Activated B cell treated with CpG ODN at 0.5 μM for 24 hours (primary cell): ENCODE data around the gene SLC39A9. TPM values are rescaled to one million over a fixed set of nuclear protein-coding genes. Genes with fewer than 3 reads are reported as not detected.

Source experiments
- ATAC-seq: fragments of 200-7000 bp; cut with Tn5 transposase; one replicate; pipeline ENCODE4 v1.10.0; 2021; ENCODE audit warnings: low read depth, mild to moderate bottlenecking, moderate library complexity
- CTCF ChIA-PET: fragments of 350-600 bp; sonication (Branson Sonifier 250); formaldehyde crosslinking; loops from one replicate; lab custom pipeline; 2021; ENCODE audit warnings: antibody characterized with exemption; lab: Charles Lee
- POLR2A ChIA-PET: fragments of 350-600 bp; sonication (Branson Sonifier 250); formaldehyde crosslinking; loops from one replicate; lab custom pipeline; 2021; ENCODE audit warnings: antibody characterized with exemption; lab: Charles Lee
- DNase-seq: peaks from one replicate; pipeline ENCODE4 v3.0.0; 2022
- H3K27ac Mint-ChIP-seq: one replicate; pipeline ENCODE4 v1.8.0; 2020; ENCODE audit warnings: mixed read lengths
- H3K27me3 Mint-ChIP-seq: one replicate; pipeline ENCODE4 v1.8.0; 2021; ENCODE audit warnings: mixed read lengths
- H3K36me3 Mint-ChIP-seq: one replicate; pipeline ENCODE4 v1.8.0; 2021; ENCODE audit warnings: low read depth, mixed read lengths
- H3K4me1 Mint-ChIP-seq: one replicate; pipeline ENCODE4 v1.8.0; 2021; ENCODE audit warnings: mixed read lengths
- H3K4me3 Mint-ChIP-seq: one replicate; pipeline ENCODE4 v1.8.0; 2020; ENCODE audit warnings: mild to moderate bottlenecking, mixed read lengths
- H3K9me3 Mint-ChIP-seq: one replicate; pipeline ENCODE4 v1.8.0; 2020; ENCODE audit warnings: mixed read lengths
- CTCF ChIP-seq: fragments of 200-600 bp; IDR thresholded peaks from one replicate; pipeline ENCODE4 v1.8.0; 2022; ENCODE audit warnings: antibody characterized with exemption, mild to moderate bottlenecking
- intact Hi-C: fragments of 100-400 bp; cut with micrococcal nuclease; formaldehyde crosslinking; loops from one replicate; pipeline ENCODE4 v1.15.1; 2024
- total RNA-seq: library from RNA; stranded (reverse); gene quantifications from 2 replicates; pipeline ENCODE4 v1.2.3, GENCODE V29; 2022

SLC39A9 gene
- total RNA-seq, 1 donor from 2014 or later, result 54.5 TPM

DNA sequence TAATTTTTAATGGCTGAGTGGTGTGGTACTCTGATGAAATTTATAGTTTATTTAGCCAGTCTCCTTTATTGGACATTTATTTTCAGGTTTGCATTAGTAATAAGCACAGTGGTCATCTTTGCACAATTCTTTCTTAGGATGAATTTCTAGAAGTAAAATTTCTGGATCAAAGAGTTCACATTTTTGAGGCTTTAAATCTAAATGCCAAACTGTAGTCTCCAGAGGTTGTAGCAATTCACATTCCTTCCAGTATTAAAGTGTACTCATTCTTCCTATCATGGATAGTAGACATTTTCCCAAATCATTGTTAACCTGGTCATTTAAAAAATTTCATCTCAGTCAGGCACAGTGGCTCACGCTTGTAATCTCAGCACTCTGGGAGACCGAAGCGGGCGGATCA lies 24.8 kb downstream of the SLC39A9 start:
- Mint-ChIP-seq H3K9me3 (no peaks in the 10 kb centered on the region), H3K36me3 (peaks cover 49% of the 10 kb centered on the region), H3K4me1 (peaks cover 24% of the 10 kb centered on the region), H3K27ac (no peak overlapping the region), H3K4me3 (no peak overlapping the region), H3K27me3 (no peaks in the 10 kb centered on the region)
- CTCF ChIA-PET, result no interaction called here
- no peak for ATAC-seq
- DNase-seq, result no peak
- POLR2A ChIA-PET, result no interaction called here
- no peak for TF ChIP-seq CTCF
- intact Hi-C loops, result no loop called here

DNA sequence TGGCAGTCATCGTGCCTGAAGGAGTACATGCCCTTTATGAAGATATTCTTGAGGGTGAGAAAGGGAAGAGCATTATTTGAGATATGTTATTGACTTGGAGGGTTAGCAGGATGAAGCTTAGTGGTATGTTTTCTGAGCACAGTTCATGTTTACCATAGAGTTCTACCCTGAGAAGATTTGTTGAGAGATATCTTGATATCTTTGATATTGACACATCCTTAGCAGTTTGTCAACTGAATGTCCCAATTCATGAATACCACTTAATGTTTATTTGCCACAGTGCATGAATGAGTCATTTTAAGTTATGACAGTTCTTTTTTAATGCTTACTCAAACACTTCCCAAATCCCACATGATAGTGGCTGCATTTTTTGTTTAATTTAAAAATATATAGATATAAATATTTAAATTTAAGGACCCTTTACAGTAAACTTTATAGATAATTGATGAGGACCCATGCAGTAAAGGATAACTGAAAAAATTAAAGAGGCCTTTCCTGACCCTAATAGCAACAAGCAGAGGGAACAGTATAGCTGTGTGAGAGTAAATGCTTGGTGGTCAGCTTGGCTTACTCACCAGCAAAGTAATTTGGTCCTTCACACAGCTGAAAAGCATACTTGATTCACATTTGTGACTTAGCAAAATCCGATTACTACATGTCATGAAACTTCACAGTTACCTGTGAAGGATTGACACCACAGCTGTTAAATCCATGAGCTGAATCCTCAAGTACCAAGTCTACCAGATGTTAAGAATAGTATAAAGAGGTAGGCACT lies 25.8 kb downstream of the SLC39A9 start:
- H3K27me3 Mint-ChIP-seq, result no peaks in the 10 kb centered on the region
- peaks cover 56% of the 10 kb centered on the region for H3K36me3 Mint-ChIP-seq
- intact Hi-C loops, result no loop called here
- DNase-seq (no peak), ATAC-seq (no peak)
- ChIA-PET CTCF (no interaction called here), POLR2A (no interaction called here)
- H3K27ac Mint-ChIP-seq, result no peak overlapping the region
- H3K9me3 Mint-ChIP-seq, result no peaks in the 10 kb centered on the region
- peaks cover 24% of the 10 kb centered on the region for H3K4me1 Mint-ChIP-seq
- no peak overlapping the region for H3K4me3 Mint-ChIP-seq
- no peak for TF ChIP-seq CTCF

DNA sequence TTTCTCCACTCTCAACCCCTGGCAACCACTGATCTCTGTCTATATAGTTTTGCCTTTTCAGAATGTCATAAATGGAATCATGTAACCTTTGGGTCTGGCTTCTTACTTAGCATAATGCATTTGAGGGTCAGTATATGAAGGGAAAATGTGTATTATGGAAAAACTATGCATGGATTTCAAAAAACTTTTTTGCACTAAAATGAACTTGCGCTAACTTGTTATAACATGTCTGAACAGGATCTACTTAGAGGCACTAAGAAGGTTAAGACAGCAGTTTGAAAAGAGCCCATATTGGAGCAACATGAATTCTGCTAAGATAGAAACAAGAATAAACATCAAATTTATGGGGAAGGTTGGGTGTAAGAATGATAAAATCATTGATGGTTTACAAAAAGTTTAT lies 29.1 kb downstream of the SLC39A9 start:
- ChIA-PET CTCF (no interaction called here), POLR2A (interaction anchor here (0.7 to 3.8 kb wide), 3 partner anchors 14 to 1142 kb away, joined by 5 to 17 read pairs (median 15); partner anchors contain the start of genes ERH and SLC39A9)
- H3K27me3 Mint-ChIP-seq, result no peaks in the 10 kb centered on the region
- peaks cover 6% of the 10 kb centered on the region for H3K9me3 Mint-ChIP-seq
- no peak overlapping the region for H3K4me3 Mint-ChIP-seq
- H3K4me1 Mint-ChIP-seq, result peaks cover 32% of the 10 kb centered on the region
- DNase-seq (no peak), ATAC-seq (no peak)
- no peak overlapping the region for H3K27ac Mint-ChIP-seq
- H3K36me3 Mint-ChIP-seq, result peaks cover 68% of the 10 kb centered on the region
- intact Hi-C loops, result no loop called here
- no peak for TF ChIP-seq CTCF

DNA sequence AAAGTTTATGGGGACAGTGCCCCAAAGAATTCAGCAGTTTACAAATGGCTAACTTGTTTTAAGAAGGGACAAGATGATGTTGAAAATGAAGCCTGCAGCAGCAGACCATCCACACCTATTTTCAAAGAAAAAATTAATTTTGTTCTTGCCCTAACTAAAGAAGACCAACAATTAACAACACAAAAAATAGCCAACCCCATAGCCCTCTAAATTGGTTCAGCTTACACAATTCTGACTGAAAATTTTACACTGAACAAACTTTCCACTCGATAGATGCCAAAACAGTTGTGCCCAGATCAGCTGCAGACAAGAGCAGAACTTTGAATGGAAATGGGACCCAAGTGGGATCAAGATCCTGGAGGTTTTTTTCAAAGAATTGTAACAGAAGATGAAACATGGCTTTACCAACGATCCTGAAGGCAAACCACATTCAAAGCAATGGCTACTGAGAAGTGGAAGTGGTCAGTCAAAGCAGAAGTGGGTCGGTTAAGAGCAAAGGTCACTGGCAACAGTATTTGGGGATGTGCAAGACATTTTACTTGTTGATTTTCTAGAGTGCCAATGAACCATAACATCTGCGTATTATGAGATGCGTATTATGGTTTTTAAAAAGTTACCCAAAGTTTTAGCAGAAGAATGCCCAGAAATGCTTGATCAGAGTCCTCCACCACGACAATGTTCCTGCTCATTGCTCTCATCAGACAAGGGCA lies 30.0 kb downstream of the SLC39A9 start:
- peaks cover 69% of the 10 kb centered on the region for H3K36me3 Mint-ChIP-seq
- intact Hi-C loops, result loop anchor here (1.0 to 2.0 kb wide), 3 partner anchors 14 to 32 kb away; partner anchors contain the start of genes ERH and SLC39A9
- POLR2A ChIA-PET, result interaction anchor here (0.6 to 3.8 kb wide), 8 partner anchors 14 to 1143 kb away, joined by 3 to 17 read pairs (median 5); partner anchors contain the start of genes ERH, SLC39A9 and ZFP36L1
- H3K4me1 Mint-ChIP-seq, result peaks cover 35% of the 10 kb centered on the region
- no peak overlapping the region for H3K4me3 Mint-ChIP-seq
- H3K27me3 Mint-ChIP-seq, result no peaks in the 10 kb centered on the region
- H3K9me3 Mint-ChIP-seq, result peaks cover 6% of the 10 kb centered on the region
- CTCF ChIA-PET, result interaction anchor here (0.9 to 1.1 kb wide), 2 partner anchors 13 to 32 kb away, joined by 3 read pairs; no protein-coding TSS in a partner anchor
- no peak for TF ChIP-seq CTCF
- ATAC-seq (peak; percentile 89), DNase-seq (no peak)
- peak overlapping the region; percentile 74 for H3K27ac Mint-ChIP-seq
